HG03039 (cell line): ENCODE data around the gene SEC31A.
"Not testable (repeated sequence)": the region's sequence is repeated elsewhere in the genome, so short reads cannot be mapped to it uniquely, and the experiment has no call there.

ENCODE experiments used
- ATAC-seq: cut with Tn5 transposase; IDR thresholded peaks from one replicate; pipeline ENCODE4 v1.9.1; 2021; ENCODE audit warnings: mild to moderate bottlenecking, moderate library complexity; ENCODE audit not compliant: unreplicated experiment

The SEC31A gene

GRCh38 chr4:82850684-82851083, 40.3 kb downstream of the SEC31A start:
- no peak for ATAC-seq

GRCh38 chr4:82848706-82849105, 42.2 kb downstream of the SEC31A start:
- no peak for ATAC-seq

- no peak for ATAC-seq
Measured at GRCh38 chr4:82842593-82842992, 48.4 kb downstream of the SEC31A start.

- ATAC-seq, result no peak
Measured at GRCh38 chr4:82839624-82840023, 51.3 kb downstream of the SEC31A start.

GRCh38 chr4:82833696-82834313, 57.1 kb downstream of the SEC31A start:
- no peak for ATAC-seq

- not testable (repeated sequence) for ATAC-seq
Measured at GRCh38 chr4:82833060-82833459, 57.9 kb downstream of the SEC31A start.

- ATAC-seq, result no peak
Measured at GRCh38 chr4:82825425-82825824, 65.5 kb downstream of the SEC31A start.

GRCh38 chr4:82823062-82823461, 67.9 kb downstream of the SEC31A start:
- ATAC-seq, result no peak

- ATAC-seq, result no peak
Measured at GRCh38 chr4:82820689-82821088, 70.3 kb downstream of the SEC31A start.

GRCh38 chr4:82818664-82819662, 72.0 kb downstream of the SEC31A start:
- no peak for ATAC-seq

- ATAC-seq, result not testable (repeated sequence)
Measured at GRCh38 chr4:82816874-82817273, 74.1 kb downstream of the SEC31A start.

- ATAC-seq, result no peak
Measured at GRCh38 chr4:82814034-82814433, 76.9 kb downstream of the SEC31A start.

- ATAC-seq, result no peak
Measured at GRCh38 chr4:82811838-82812341, 79.1 kb downstream of the SEC31A start.

GRCh38 chr4:82811392-82811791, 79.6 kb downstream of the SEC31A start:
- ATAC-seq, result no peak

GRCh38 chr4:82810176-82810575, 80.8 kb downstream of the SEC31A start:
- ATAC-seq, result no peak

- ATAC-seq, result no peak
Measured at GRCh38 chr4:82809619-82810018, 81.3 kb downstream of the SEC31A start.

GRCh38 chr4:82803746-82804145, 87.2 kb downstream of the SEC31A start:
- no peak for ATAC-seq

GRCh38 chr4:82802911-82803310, 88.0 kb downstream of the SEC31A start:
- no peak for ATAC-seq

- ATAC-seq, result no peak
Measured at GRCh38 chr4:82801910-82802521, 88.9 kb downstream of the SEC31A start.

- no peak for ATAC-seq
Measured at GRCh38 chr4:82799006-82799881, 91.7 kb downstream of the SEC31A start.
